ENCODE data around the gene BSN.

The BSN gene, protein sequence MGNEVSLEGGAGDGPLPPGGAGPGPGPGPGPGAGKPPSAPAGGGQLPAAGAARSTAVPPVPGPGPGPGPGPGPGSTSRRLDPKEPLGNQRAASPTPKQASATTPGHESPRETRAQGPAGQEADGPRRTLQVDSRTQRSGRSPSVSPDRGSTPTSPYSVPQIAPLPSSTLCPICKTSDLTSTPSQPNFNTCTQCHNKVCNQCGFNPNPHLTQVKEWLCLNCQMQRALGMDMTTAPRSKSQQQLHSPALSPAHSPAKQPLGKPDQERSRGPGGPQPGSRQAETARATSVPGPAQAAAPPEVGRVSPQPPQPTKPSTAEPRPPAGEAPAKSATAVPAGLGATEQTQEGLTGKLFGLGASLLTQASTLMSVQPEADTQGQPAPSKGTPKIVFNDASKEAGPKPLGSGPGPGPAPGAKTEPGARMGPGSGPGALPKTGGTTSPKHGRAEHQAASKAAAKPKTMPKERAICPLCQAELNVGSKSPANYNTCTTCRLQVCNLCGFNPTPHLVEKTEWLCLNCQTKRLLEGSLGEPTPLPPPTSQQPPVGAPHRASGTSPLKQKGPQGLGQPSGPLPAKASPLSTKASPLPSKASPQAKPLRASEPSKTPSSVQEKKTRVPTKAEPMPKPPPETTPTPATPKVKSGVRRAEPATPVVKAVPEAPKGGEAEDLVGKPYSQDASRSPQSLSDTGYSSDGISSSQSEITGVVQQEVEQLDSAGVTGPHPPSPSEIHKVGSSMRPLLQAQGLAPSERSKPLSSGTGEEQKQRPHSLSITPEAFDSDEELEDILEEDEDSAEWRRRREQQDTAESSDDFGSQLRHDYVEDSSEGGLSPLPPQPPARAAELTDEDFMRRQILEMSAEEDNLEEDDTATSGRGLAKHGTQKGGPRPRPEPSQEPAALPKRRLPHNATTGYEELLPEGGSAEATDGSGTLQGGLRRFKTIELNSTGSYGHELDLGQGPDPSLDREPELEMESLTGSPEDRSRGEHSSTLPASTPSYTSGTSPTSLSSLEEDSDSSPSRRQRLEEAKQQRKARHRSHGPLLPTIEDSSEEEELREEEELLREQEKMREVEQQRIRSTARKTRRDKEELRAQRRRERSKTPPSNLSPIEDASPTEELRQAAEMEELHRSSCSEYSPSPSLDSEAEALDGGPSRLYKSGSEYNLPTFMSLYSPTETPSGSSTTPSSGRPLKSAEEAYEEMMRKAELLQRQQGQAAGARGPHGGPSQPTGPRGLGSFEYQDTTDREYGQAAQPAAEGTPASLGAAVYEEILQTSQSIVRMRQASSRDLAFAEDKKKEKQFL (N-terminal part only)

GRCh38 chr3:49553692-49554632 is at the start of gene BSN:
BSN (plus strand) TSS chr3:49554477; CDS start chr3:49554603, 126 bp downstream.
- peak; percentile 88 for DNase-seq

DNA sequence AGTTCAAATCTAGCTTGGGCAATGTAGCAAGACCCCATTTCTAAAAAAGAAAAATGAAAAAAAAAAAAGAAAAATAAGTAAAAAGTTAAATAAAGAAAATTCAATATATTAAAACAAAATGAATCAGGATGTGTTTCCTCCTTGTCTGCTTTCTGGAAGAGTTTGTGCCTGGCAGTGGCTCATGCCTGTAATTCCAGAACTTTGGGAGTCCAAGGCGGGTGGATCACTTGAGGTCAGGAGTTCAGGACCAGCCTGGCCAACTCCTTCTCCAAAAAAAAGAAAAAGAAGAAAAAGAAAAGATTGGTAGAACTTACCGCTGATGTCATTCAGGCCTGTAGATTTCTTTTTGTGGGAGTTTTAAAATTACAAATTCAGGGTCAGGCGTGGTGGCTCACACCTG is 47.4 kb upstream of the BSN start:
- DNase-seq, result no peak

GRCh38 chr3:49509028-49509561 is 45.2 kb upstream of the BSN start:
- no peak for DNase-seq

GRCh38 chr3:49511639-49512038 is 42.6 kb upstream of the BSN start:
- no peak for DNase-seq

GRCh38 chr3:49512781-49513355 is 41.4 kb upstream of the BSN start:
- DNase-seq, result no peak

- DNase-seq, result no peak
These were observed 40.7 kb upstream of the BSN start for GRCh38 chr3:49513494-49514124.

GRCh38 chr3:49518016-49518415 is 36.3 kb upstream of the BSN start:
- no peak for DNase-seq

DNA sequence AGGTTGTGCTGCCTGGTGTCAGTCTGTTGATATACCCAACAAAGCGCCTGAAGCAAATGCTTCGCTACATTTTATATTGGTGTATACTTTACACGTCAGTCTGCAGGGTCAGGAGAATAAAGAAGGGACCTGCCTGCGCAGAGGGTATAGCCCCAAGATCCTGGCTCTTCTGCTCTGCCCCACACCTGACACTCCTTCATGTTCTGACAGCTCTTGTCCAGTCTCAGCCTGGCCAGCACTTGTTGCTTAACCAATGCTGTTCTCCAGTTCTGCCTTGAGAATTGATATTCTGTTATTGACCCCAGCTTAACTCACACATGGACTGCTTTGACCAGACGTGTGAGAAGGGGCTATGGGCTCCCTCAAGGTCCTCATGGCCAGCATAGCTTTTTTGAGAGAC is 35.8 kb upstream of the BSN start:
- no peak for DNase-seq

DNA sequence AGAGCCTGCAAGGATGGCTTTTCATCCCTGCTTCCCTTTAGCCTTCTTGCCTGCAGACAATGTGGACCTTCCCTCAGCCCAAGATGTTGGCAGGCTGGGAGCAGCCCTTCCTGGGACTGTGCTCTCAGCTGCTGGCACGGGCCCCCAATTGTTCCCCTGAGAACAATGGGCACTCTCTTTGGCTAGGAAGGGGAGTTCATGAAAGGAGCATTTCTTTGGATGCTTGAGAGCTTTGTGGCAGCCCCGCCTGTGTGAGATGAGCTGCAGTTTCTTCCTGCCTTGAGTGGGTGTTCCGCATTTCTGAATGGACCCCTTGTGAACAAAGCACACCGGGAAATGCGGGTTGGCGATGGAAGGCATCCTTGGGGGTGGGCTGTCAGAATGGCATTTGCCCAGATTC is 35.0 kb upstream of the BSN start:
- DNase-seq, result no peak

DNA sequence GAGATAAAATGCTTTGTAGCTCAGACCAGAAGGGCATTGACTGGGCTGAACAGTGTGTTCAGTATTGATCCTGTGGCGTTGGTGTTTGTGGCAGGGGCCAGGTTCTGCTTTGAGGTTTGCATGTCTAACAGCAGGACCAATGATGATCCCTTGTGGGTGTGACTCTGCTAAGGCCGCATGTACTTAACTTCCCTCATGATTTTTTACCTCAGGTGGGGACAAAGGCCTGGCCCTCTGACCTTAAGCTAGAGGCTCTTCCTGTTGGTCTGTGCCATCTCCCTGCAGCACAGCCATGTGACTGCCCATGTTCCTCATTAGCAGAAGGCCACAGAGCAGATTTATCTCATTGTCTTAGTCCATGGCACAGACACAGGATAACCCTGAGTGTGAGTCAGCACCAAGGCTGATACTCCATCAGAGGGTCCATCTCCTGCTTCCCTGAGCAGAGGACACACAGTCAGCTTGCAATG is 34.3 kb upstream of the BSN start:
- no peak for DNase-seq

GRCh38 chr3:49523756-49524747 is 30.2 kb upstream of the BSN start:
- no peak for DNase-seq

- DNase-seq, result no peak
These were observed 24.7 kb upstream of the BSN start for GRCh38 chr3:49529567-49529966.

GRCh38 chr3:49530231-49530630 is 24.0 kb upstream of the BSN start:
- no peak for DNase-seq

GRCh38 chr3:49530701-49531100 is 23.6 kb upstream of the BSN start:
- DNase-seq, result no peak

- DNase-seq, result no peak
These were observed 23.1 kb upstream of the BSN start for GRCh38 chr3:49531218-49531617.

GRCh38 chr3:49531715-49532114 is 22.6 kb upstream of the BSN start:
- DNase-seq, result no peak

DNA sequence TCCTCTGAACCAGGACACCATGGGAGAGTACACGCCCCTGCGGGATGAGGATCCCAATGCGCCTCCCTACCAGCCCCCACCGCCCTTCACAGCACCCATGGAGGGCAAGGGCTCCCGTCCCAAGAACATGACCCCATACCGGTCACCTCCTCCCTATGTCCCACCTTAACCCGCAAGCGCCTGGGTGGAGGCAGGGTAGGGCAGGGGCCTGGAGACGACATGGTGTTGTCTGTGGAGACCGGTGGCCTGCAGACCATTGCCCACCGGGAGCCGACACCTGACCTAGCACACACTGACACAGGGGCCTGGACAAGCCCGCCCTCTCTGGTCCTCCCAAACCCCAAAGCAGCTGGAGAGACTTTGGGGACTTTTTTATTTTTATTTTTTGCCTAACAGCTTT is 21.2 kb upstream of the BSN start:
- no peak for DNase-seq

DNA sequence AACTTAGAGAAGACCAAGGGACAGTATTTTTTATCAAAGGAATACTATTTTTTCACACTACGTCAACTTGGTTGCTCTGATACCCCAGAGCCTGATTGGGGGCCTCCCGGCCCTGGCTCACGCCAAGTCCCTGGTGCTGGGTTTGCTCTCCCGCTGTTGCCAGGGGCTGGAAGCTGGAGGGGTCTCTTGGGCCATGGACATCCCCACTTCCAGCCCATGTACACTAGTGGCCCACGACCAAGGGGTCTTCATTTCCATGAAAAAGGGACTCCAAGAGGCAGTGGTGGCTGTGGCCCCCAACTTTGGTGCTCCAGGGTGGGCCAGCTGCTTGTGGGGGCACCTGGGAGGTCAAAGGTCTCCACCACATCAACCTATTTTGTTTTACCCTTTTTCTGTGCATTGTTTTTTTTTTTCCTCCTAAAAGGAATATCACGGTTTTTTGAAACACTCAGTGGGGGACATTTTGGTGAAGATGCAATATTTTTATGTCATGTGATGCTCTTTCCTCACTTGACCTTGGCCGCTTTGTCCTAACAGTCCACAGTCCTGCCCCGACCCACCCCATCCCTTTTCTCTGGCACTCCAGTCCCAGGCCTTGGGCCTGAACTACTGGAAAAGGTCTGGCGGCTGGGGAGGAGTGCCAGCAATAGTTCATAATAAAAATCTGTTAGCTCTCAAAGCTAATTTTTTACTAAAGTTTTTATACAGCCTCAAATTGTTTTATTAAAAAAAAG is 20.3 kb upstream of the BSN start:
- no peak for DNase-seq

Measured in stimulated activated CD4-positive, alpha-beta T cell treated with anti-CD3 and anti-CD28 coated beads, Interleukin-12 subunit alpha, Interleukin-12 subunit beta, amount 100 ng/mL, for 4 hours (primary cell).